NCI-H748 treated with DMSO at 0.1 percent for 48 hours (cell line): Measurements from ENCODE around the gene KIAA1191.
"Not testable (repeated sequence)": the region's sequence is repeated elsewhere in the genome, so short reads cannot be mapped to it uniquely, and the experiment has no call there.

Source experiments
- DNase-seq: peaks from one replicate; lab custom pipeline; 2025; lab: John Stamatoyannopoulos, UW

The KIAA1191 gene

DNA sequence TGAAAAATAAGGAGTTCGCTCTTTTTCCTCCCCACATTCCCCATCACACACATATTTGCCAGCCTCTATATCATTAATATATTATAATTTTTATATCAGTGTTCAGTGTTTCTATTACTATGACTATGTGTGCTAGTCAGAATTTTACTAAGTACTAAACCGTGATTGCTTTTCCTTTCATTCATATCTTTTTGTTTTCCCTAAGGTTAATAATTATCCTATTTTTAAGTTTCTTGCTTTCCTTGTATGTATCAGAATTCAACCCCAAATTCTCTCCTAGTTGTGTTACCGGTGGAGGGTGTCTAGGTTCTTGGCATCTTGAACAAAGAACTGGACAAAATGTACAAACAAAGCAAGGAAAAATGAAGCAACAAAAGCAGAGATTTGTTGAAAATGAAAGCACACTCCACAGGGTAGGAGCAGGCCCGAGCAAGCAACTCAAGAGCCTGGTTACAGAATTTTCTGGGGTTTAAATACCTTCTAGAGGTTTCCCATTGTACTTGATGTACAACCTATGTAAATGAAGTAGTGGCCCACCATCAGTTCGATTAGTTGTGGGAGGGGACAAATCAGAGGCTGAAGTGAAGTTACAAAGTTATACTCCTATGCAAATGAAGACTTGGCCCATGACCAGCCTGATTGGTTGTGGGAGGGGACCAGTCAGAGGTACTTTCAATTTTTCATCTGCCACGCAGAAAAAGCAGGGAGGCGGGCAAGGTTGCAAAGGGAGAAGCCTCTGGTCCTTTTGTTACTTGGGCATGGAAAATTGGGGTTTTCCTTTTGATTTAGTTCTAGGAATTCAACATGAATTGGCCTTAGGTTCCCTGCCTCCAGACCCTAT is 43.8 kb downstream of the KIAA1191 start:
- no peak for DNase-seq

DNA sequence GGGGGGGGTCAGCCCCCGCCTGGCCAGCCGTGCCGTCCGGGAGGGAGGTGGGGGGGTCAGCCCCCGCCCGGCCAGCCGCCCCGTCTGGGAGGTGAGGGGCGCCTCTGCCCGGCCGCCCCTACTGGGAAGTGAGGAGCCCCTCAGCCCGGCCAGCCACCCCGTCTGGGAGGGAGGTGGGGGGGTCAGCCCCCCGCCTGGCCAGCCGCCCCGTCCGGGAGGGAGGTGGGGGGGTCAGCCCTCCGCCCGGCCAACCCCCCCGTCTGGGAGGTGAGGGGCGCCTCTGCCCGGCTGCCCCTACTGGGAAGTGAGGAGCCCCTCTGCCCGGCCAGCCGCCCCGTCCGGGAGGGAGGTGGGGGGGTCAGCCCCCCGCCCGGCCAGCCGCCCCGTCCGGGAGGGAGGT is 56.2 kb downstream of the KIAA1191 start:
- not testable (repeated sequence) for DNase-seq
